ENCODE data around the gene LYG2. TPM values are rescaled to one million over a fixed set of nuclear protein-coding genes. Genes with fewer than 3 reads are reported as not detected.

Gene LYG2
- total and polyA plus RNA-seq, 2 of the 4 experiments (the other 2 are of a cell fraction): not detected

DNA sequence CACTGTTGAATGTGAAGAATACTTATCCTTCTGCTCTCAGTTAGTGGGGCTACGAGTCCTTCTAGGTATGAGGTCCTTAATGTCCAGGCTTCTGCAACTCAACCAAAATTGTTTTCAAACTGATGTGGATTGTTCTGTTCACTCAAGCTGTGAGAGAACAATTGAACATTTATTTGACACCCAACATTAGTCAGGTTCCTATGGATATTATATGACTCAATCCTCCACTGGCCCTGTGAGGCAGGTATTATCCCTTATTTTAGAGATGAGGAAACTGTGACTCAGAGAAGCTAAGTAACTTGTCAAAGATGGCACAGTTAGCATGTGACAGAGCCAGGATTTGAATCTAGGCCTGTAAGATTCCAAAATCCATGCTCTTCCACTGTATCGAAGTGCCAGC, 1.2 kb upstream of the LYG2 start:
- H3K56ac ChIP-seq (ENCODE audit: extremely low read depth, insufficient read depth, low read length): no peak overlapping the region
- POLR2A ChIA-PET (ENCODE audit: unreplicated experiment): no interaction called here
- in situ Hi-C loops (cut with MboI; ENCODE audit: low sequenced_read_pairs): no loop called here

More for the DNA sequence above, 1.2 kb upstream of the LYG2 start:
- no peak overlapping the region for H3K23ac ChIP-seq (ENCODE audit: low read depth, low read length)
- no peaks in the 10 kb centered on the region for H4K20me1 ChIP-seq (ENCODE audit: insufficient read depth, low read length)
- H2BK20ac ChIP-seq (ENCODE audit: low read depth, low read length): no peak overlapping the region
- H3K4me2 ChIP-seq (ENCODE audit: low read depth, low read length): no peak overlapping the region
- H2AK9ac ChIP-seq (replicated peaks; ENCODE audit: low read depth, low read length, poor library complexity): no peak overlapping the region
- H2BK5ac ChIP-seq (ENCODE audit: low read depth, low read length, poor library complexity, severe bottlenecking): no peak overlapping the region
- no peak overlapping the region for H3K9ac ChIP-seq (ENCODE audit: low read depth, low read length)
- no peaks in the 10 kb centered on the region for H3K4me1 ChIP-seq (ENCODE audit: control insufficient read depth, insufficient read depth, low read length)
- DNase-seq: peak; percentile 25
- no peak overlapping the region for H4K8ac ChIP-seq (ENCODE audit: low read depth in 2 of 2, low read length in 2 of 2)
- TF ChIP-seq POLR2A (IDR thresholded peaks at IDR 0.05; ENCODE audit: low read depth, low read length) (no peak), FOS (IDR thresholded peaks at IDR 0.05; ENCODE audit: low read depth, low read length) (no peak), CHD1 (IDR thresholded peaks at IDR 0.05; ENCODE audit: low read depth, low read length) (no peak), CEBPB (IDR thresholded peaks at IDR 0.05; ENCODE audit: low read depth, low read length) (no peak), MAZ (IDR thresholded peaks at IDR 0.05; ENCODE audit: borderline replicate concordance, low read depth, low read length) (no peak), RCOR1 (IDR thresholded peaks at IDR 0.05; ENCODE audit: insufficient replicate concordance, low read length) (no peak), BHLHE40 (IDR thresholded peaks at IDR 0.05; ENCODE audit: low read depth, low read length) (no peak), RFX5 (IDR thresholded peaks at IDR 0.05; ENCODE audit: low read depth, low read length) (no peak)
- TF ChIP-seq, protein P1, sequence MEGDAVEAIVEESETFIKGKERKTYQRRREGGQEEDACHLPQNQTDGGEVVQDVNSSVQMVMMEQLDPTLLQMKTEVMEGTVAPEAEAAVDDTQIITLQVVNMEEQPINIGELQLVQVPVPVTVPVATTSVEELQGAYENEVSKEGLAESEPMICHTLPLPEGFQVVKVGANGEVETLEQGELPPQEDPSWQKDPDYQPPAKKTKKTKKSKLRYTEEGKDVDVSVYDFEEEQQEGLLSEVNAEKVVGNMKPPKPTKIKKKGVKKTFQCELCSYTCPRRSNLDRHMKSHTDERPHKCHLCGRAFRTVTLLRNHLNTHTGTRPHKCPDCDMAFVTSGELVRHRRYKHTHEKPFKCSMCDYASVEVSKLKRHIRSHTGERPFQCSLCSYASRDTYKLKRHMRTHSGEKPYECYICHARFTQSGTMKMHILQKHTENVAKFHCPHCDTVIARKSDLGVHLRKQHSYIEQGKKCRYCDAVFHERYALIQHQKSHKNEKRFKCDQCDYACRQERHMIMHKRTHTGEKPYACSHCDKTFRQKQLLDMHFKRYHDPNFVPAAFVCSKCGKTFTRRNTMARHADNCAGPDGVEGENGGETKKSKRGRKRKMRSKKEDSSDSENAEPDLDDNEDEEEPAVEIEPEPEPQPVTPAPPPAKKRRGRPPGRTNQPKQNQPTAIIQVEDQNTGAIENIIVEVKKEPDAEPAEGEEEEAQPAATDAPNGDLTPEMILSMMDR (conservative IDR thresholded peaks at IDR 0.05; ENCODE audit: low read depth, low read length): no peak
- no peaks in the 10 kb centered on the region for H3K9me3 ChIP-seq (ENCODE audit: control insufficient read depth, insufficient read depth, low read length)
- ATAC-seq (ENCODE audit: low read depth): no peak
- H3K4me3 ChIP-seq (ENCODE audit: insufficient read depth, low read depth, low read length): no peak overlapping the region
- no peak overlapping the region for H2BK15ac ChIP-seq (ENCODE audit: low read depth, low read length)
- no peak overlapping the region for H2BK120ac ChIP-seq (ENCODE audit: low read depth, low read length)
- no peaks in the 10 kb centered on the region for H3K36me3 ChIP-seq (ENCODE audit: control insufficient read depth, insufficient read depth, low read length)
- no TSS peak for BruUV-seq (replicated peaks)
- CTCF ChIA-PET: no interaction called here
- no peaks in the 10 kb centered on the region for H3K27me3 ChIP-seq (ENCODE audit: control insufficient read depth, insufficient read depth, low read length)
- H3K14ac ChIP-seq (replicated peaks; ENCODE audit: low read depth, low read length): no peak overlapping the region
- no peak overlapping the region for H2AFZ ChIP-seq (replicated peaks; ENCODE audit: low read length, poor library complexity)
- no peak overlapping the region for H3K27ac ChIP-seq (ENCODE audit: insufficient read depth, low read length)
- intact Hi-C loops (cut with micrococcal nuclease): no loop called here
- dilution Hi-C loops (cut with HindIII; ENCODE audit: low sequenced_read_pairs, unreplicated experiment): no loop called here
- no peaks in the 10 kb centered on the region for H3K79me1 ChIP-seq (ENCODE audit: low read depth in 1 of 2, low read length in 2 of 2)
- H3K9me1 ChIP-seq (ENCODE audit: insufficient read depth, low read length): no peaks in the 10 kb centered on the region
- no peak overlapping the region for H4K5ac ChIP-seq (ENCODE audit: low read depth, low read length)
- H4K91ac ChIP-seq (ENCODE audit: insufficient read depth, low read depth, low read length): no peak overlapping the region
- no peak overlapping the region for H3K18ac ChIP-seq (ENCODE audit: low read depth, low read length)
- WGBS, 2 experiments (ENCODE audit: extremely low coverage in 2 of 2, insufficient read length in 1 of 2): no CpG with 5 or more reads among the region's 2 CpGs
- no peak overlapping the region for H3K4ac ChIP-seq (ENCODE audit: low read depth, low read length)
- no peak overlapping the region for H2AK5ac ChIP-seq (ENCODE audit: low read depth, low read length)
